GM21529 (cell line): ENCODE data around the gene ARL17A.
"Not testable (repeated sequence)": the region's sequence is repeated elsewhere in the genome, so short reads cannot be mapped to it uniquely, and the experiment has no call there.

Experiments used
- ATAC-seq: cut with Tn5 transposase; IDR thresholded peaks from one replicate; pipeline ENCODE4 v1.9.1; 2021; ENCODE audit not compliant: unreplicated experiment

The ARL17A gene

DNA sequence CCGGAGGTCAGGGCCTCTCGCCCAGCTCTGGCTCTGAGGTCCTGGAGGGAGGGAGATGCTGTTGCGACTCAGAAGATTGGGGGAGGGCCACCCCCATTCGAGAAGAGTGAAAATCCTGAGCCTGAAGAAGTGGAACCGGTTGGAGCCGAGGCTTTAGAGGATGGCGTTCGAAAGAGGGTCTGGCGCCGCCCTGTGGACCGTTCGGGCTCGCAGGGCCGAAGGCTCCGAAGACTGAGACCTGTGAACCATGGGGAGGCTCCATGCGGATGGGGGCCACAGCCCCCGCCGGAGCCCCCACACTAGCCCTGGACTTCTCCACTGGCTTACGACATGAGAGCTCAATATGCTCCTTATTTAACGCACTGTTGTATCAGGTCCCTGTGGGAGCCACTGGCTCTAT, 20.3 kb downstream of the ARL17A start:
- ATAC-seq: not testable (repeated sequence)

DNA sequence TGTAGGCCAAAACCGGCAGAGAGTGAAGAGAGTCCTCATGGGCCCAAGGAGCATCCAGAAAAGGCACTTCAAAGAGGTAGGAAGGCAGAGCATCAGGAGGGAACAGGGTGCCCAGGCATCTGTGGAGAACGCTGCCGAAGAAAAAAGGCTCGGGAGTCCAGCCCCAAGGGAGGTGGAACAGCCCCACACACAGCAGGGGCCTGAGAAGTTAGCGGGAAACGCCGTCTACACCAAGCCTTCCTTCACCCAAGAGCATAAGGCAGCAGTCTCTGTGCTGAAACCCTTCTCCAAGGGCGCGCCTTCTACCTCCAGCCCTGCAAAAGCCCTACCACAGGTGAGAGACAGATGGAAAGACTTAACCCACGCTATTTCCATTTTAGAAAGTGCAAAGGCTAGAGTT, 30.9 kb downstream of the ARL17A start:
- not testable (repeated sequence) for ATAC-seq

DNA sequence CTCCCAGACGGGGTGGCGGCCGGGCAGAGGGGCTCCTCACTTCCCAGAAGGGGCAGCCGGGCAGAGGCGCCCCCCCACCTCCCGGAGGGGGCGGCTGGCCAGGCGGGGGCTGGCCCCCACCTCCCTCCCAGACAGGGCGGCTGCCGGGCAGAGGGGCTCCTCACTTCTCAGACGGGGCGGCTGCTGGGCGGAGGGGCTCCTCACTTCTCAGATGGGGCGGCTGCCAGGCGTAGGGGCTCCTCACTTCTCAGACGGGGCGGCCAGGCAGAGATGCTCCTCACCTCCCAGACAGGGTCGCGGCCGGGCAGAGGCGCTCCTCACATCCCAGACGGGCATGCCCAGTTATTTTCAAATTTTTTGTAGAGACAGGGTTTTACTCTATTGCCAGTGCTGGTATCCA, 44.8 kb downstream of the ARL17A start:
- not testable (repeated sequence) for ATAC-seq

DNA sequence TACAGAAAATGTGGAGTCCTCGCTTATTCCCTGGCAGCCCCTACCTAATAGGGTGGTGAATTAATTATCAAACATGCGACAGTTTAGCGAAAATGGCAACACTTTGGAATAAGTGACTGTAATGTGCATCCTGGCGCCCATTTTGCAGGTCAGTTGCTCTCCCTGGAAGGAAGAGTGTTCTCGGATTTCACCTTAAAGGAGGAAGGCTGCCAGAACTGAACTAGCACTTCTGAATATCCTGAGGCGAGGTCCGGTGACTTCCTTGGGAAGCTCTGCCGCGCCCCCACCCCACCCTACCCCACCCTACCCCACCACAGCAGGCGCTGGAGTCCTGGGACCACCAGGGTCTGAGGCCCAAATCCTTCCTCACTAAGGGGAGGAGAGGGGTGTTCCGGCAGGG, 67.3 kb downstream of the ARL17A start, which contains the start of gene LRRC37A2:
Gene LRRC37A2, plus strand, starts transcription at position 301 of the 400 bp plus-strand sequence. CDS start 245 bp downstream, outside the sequence.
- not testable (repeated sequence) for ATAC-seq

DNA sequence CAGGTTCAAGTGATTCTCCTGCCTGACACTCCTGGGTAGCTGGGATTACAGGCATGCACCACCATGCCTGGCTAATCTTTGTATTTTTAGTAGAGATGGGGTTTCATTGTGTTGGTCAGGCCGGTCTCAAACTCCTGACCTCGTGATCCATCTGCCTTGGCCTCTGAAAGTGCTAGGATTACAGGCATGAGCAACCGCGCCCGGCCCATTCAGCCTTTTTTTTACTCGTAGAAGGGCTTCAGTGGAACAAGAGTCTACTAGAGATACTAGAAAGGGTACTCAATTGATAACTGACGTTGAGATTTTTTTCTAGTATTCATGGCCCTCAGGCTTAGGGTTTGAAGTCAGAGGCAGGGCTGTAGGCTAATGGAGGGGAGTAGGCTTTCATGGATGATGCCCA, 73.6 kb downstream of the ARL17A start:
- not testable (repeated sequence) for ATAC-seq

DNA sequence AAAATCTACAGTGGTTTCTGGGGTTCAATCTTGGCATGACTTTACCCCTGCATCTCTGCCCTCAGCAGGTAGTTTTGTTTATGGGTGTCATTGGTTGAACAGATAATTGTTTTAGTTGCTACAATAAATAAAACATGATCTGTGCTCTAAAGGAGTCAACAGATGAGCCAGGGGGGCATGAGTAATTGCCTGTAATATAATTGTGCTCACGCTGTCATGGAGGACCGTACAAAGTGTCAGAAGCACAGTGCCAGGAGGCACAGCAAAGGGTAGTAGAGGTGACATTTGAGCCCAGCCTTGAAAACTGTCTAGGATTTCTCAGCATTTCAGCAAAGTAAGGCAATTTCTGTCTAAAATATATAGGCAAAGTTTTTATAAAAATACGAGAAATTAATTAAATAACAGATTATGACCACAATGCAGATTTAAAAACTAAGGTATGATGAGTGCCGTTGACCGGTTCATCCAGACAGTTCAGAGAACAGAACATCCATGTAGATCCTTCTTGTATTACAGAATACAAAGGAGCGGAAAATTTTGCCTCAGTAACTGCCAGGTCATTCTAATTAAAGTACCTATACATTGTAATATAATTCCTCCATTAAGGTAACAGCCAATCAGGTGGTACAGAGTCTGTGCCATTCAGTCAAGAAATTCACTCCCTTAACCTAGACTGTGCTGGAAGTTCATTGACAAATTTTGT, 79.9 kb downstream of the ARL17A start:
- ATAC-seq: not testable (repeated sequence)

DNA sequence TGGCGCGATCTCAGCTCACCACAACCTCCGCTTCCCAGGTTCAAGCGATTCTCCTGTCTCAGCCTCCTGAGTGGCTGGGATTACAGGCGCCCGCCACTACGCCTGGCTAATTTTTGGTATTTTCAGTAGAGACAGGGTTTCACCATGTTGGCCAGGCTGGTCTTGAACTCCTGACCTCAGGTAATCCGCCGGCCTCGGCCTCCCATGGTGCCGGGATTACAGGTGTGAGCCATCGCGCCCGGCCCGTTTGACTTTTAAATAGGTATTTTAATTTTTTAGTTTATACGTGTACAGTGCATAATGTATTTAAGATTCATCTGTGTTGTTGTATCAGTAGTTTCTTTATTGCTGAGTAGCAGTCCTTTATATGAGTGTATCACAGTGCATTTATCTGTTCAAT, 87.5 kb downstream of the ARL17A start:
- not testable (repeated sequence) for ATAC-seq

DNA sequence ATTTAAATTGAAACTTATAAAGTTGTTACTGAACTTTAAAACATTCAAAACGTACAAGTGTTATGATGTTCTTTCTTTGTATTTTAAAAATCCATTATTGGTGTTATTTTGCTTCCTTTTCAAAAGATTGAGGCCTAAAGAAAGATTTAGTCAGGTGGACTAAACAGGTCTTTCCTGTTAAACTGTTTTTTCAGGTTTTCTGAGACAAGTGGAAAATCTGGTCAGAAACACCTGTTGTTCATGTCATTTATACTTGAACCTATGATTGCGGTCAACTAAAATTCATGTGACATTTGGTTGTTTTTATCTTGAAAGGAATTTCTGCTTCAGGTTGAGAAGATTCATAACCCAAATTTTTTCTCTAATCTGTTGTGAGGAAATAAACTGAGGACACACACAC, 98.2 kb downstream of the ARL17A start:
- not testable (repeated sequence) for ATAC-seq

DNA sequence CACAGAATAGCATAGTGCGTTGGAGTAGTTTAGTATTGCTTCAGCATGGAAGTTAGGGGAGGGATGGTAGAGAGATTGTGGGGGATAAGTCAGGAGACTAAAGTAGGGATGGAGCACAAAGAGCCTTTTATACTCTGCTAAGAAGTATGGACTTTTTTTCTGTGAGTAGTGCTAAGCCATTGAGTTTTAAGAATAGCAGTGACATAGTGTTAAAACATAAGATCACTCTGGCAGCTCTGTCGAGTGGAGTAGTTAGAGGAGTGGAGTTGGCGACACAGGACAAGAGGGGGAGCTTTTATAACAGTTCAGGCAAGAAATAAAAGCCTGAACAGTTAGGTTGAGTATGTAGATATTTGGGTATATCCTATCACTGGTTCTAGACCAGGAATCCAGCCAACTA, 100.7 kb downstream of the ARL17A start:
- not testable (repeated sequence) for ATAC-seq

DNA sequence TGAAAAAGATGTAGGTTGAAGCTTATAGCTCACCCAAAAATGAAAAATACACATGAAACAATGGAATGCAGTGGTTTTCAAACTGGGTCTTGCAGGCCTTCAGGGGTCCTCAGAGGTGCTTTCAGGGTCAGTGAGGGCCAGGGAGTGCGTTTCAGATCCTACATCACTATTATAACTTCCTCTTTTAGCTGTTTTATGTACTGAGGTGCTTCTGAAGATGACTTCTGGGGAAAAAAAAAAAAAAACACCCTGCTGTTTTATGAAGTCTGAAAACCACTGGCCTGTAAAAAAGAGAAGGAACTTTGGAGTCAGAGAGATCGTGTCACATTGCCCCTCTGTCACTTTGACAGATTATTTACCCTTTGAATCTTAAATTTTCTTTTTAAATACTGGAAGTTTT, 103.9 kb downstream of the ARL17A start:
- ATAC-seq: not testable (repeated sequence)

DNA sequence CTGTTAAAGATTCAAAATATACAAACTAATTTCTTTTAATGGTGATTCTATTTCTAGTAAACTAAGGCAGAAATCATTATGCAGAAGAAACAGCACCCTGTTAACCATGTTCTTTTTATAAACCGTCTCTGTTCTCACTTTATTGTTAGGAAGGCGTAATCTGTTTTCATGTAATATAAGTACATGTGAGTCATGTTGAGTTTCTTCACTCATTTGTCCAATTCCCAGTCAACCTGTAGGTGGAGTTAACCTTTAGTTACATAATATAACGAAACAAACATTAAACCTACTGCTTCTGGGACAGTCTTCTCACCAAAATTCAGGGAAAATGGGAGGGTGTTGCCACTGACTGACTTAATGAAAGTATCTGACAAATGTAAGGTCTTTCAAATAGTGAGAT, 105.0 kb downstream of the ARL17A start:
- ATAC-seq: not testable (repeated sequence)

DNA sequence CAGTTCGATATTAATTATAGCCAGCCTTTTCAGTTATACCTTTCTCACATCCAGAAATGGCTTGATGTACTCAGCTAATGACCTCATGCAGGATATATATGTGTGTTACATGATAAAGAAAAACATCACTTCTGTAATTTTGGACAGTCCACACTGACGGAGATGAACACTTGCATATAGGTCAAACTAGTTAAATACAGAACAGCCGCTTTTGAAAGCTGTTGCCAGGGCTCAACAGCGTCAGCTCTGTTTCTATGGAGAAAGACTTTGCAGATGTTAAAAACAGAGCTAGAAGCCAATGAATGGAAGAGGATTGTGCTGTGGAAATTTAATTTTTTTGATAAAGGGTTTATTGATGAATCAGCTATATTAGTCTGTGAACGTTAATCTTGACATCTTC, 111.9 kb downstream of the ARL17A start:
- not testable (repeated sequence) for ATAC-seq
